HEK293 (cell line): ENCODE measurements around the gene GMPR2.

ENCODE experiments used
- CTCF ChIA-PET: fragments of 350-600 bp; formaldehyde crosslinking; extraction: SDS; loops from one replicate; lab custom pipeline; 2021; ENCODE audit warnings: antibody characterized with exemption; lab: Yijun Ruan, JAX
- POLR2A ChIA-PET: fragments of 300-600 bp; formaldehyde crosslinking; extraction: SDS; loops from one replicate; lab custom pipeline; 2020; ENCODE audit warnings: antibody characterized with exemption, inconsistent platforms; lab: Yijun Ruan, JAX
- H3K27ac ChIP-seq: fragments of 200-500 bp; sonication (Bioruptor generic); 2 replicates; pipeline ENCODE4 v1.5.1; 2014; ENCODE audit warnings: low read depth, low read length, control low read depth, inconsistent platforms; ENCODE audit errors: extremely low read depth
- H3K36me3 ChIP-seq, 2 experiments: fragments of 200-500 bp in 1 of 2; sonication (Bioruptor generic) in 1 of 2; 1 replicate in 1 of 2; 2 replicates in 1 of 2; pipeline ENCODE4 v1.5.1; 2014 to 2017; ENCODE audit warnings: inconsistent platforms in 2 of 2, low read length in 2 of 2; ENCODE audit not compliant: control insufficient read depth in 2 of 2, insufficient read depth in 1 of 2
- H3K4me1 ChIP-seq: fragments of 200-500 bp; sonication (Bioruptor generic); 2 replicates; pipeline ENCODE4 v1.5.1; 2014; ENCODE audit warnings: mild to moderate bottlenecking, low read length, inconsistent platforms; ENCODE audit not compliant: control insufficient read depth, insufficient read depth
- H3K4me3 ChIP-seq: 2 replicates; pipeline ENCODE4 v1.5.1; 2011; ENCODE audit warnings: low read depth, mild to moderate bottlenecking, control low read depth, low read length, moderate library complexity
- H3K9me3 ChIP-seq: fragments of 200-500 bp; sonication (Bioruptor generic); 2 replicates; pipeline ENCODE4 v1.5.1; 2014; ENCODE audit warnings: low read depth, low read length, inconsistent platforms; ENCODE audit not compliant: control insufficient read depth, insufficient read depth
- SP3 ChIP-seq: fragments of 450-650 bp; formaldehyde crosslinking; IDR thresholded peaks from 2 replicates; pipeline ENCODE4 v1.5.1; 2016; ENCODE audit warnings: missing biosample characterization, missing genetic modification characterization
- YY2 ChIP-seq: fragments of 450-650 bp; formaldehyde crosslinking; IDR thresholded peaks from 2 replicates; pipeline ENCODE4 v1.5.1; 2016; ENCODE audit warnings: missing biosample characterization, missing genetic modification characterization
- ZFHX2 ChIP-seq: fragments of 450-650 bp; formaldehyde crosslinking; conservative IDR thresholded peaks from 2 replicates; pipeline ENCODE4 v1.5.1; 2016; ENCODE audit warnings: missing biosample characterization, missing genetic modification characterization
- ZFP37 ChIP-seq: fragments of 450-650 bp; formaldehyde crosslinking; IDR thresholded peaks from 2 replicates; pipeline ENCODE4 v1.5.1; 2016; ENCODE audit warnings: missing biosample characterization, missing genetic modification characterization
- ZNF214 ChIP-seq: fragments of 450-650 bp; formaldehyde crosslinking; IDR thresholded peaks from 2 replicates; pipeline ENCODE4 v1.5.1; 2017; ENCODE audit warnings: missing biosample characterization, mild to moderate bottlenecking, missing genetic modification characterization, borderline replicate concordance
- ZNF239 ChIP-seq: fragments of 450-650 bp; formaldehyde crosslinking; IDR thresholded peaks from 2 replicates; pipeline ENCODE4 v1.5.1; 2016; ENCODE audit warnings: missing biosample characterization, missing genetic modification characterization
- ZNF248 ChIP-seq: fragments of 450-650 bp; formaldehyde crosslinking; IDR thresholded peaks from 2 replicates; pipeline ENCODE4 v1.5.1; 2017; ENCODE audit warnings: missing biosample characterization, missing genetic modification characterization
- ZNF473 ChIP-seq: fragments of 450-650 bp; formaldehyde crosslinking; IDR thresholded peaks from 2 replicates; pipeline ENCODE4 v1.5.1; 2017; ENCODE audit warnings: missing biosample characterization, missing genetic modification characterization
- ZNF561 ChIP-seq: fragments of 450-650 bp; IDR thresholded peaks from 2 replicates; pipeline ENCODE4 v1.5.1; 2018; ENCODE audit warnings: missing biosample characterization, missing genetic modification characterization, borderline replicate concordance
- ZNF707 ChIP-seq: fragments of 450-650 bp; formaldehyde crosslinking; IDR thresholded peaks from 2 replicates; pipeline ENCODE4 v1.5.1; 2016; ENCODE audit warnings: missing biosample characterization, missing genetic modification characterization
- ZNF792 ChIP-seq: fragments of 450-650 bp; formaldehyde crosslinking; IDR thresholded peaks from 2 replicates; pipeline ENCODE4 v1.5.1; 2016; ENCODE audit warnings: missing biosample characterization, missing genetic modification characterization
- ZNF830 ChIP-seq: fragments of 450-650 bp; IDR thresholded peaks from 2 replicates; pipeline ENCODE4 v1.5.0; 2018; ENCODE audit warnings: missing biosample characterization, missing genetic modification characterization, low read depth, mild to moderate bottlenecking, moderate library complexity
- TF ChIP-seq, protein P1 (sequence below): fragments of 450-650 bp; formaldehyde crosslinking; IDR thresholded peaks from 2 replicates; pipeline ENCODE4 v1.5.1; 2016; ENCODE audit warnings: missing biosample characterization, missing genetic modification characterization
- TF ChIP-seq, protein P2 (sequence below): fragments of 450-650 bp; formaldehyde crosslinking; conservative IDR thresholded peaks from 2 replicates; pipeline ENCODE4 v1.5.1; 2016; ENCODE audit warnings: low read depth, missing biosample characterization, missing genetic modification characterization
- TF ChIP-seq, protein P3 (sequence below): fragments of 450-650 bp; IDR thresholded peaks from 2 replicates; pipeline ENCODE4 v1.5.1; 2018; ENCODE audit warnings: missing biosample characterization, missing genetic modification characterization

The GMPR2 gene

DNA sequence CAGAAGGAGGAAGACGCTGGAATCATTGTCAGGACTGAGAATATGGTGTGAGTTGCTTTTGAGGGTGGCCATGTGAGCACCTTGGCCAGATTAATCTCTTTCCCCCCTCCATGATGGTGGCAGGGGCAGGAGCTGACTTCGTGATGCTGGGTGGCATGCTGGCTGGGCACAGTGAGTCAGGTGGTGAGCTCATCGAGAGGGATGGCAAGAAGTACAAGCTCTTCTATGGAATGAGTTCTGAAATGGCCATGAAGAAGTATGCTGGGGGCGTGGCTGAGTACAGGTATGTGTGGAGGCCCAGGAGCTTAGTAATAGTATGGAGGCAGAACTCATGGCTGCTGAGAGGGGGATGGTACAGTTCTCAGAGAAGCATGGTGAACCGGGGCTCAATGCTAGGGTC is 5.4 kb downstream of the GMPR2 start:
- peaks cover 13 to 74% of the 10 kb centered on the region in 2 experiments; a peak in 2 of 3 replicates for H3K36me3 ChIP-seq
- CTCF ChIA-PET: interaction anchor here (1.3 to 2.4 kb wide), 3 partner anchors 59 to 70 kb away, joined by 5 to 15 read pairs (median 6); partner anchors contain the start of genes CIDEB, DHRS1 and NOP9
- POLR2A ChIA-PET: interaction anchor here (0.5 to 1.7 kb wide), 4 partner anchors 9 to 97 kb away, joined by 3 to 6 read pairs (median 4); partner anchors contain the start of genes EMC9, MDP1 and RABGGTA

DNA sequence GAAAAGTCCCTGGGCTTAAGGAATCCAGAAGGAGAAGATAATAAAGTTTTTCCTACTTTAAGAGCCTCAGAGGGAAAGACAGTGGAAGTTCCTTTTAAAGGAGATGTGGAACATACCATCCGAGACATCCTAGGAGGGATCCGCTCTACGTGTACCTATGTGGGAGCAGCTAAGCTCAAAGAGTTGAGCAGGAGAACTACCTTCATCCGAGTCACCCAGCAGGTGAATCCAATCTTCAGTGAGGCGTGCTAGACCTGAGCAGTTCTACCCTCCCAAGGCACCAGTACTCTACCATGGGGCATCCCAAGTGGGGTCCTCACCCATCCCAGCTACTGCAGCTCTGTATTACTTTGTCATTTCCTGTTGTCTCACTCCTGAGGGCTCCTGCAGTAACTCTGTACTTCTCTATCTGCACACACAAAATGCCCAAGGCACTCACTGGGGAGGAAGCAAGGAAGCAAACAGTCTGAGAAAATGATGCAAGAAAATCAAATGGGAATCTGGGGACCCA is 5.9 kb downstream of the GMPR2 start:
- Histone ChIP-seq H3K27ac (no peak overlapping the region), H3K4me3 (no peak overlapping the region), H3K9me3 (no peaks in the 10 kb centered on the region), H3K4me1 (peaks cover 2% of the 10 kb centered on the region; the same call in 1 of the 2 replicates), H3K36me3 (peaks cover 13 to 74% of the 10 kb centered on the region in 2 experiments; a peak in 2 of 3 replicates)
- ChIA-PET POLR2A (interaction anchor here (0.8 to 1.7 kb wide), 4 partner anchors 23 to 97 kb away, joined by 3 to 6 read pairs (median 4); partner anchors contain the start of genes EMC9, MDP1 and RABGGTA), CTCF (interaction anchor here (0.6 to 2.4 kb wide), 5 partner anchors 42 to 193 kb away, joined by 5 to 15 read pairs (median 5); partner anchors contain the start of genes CIDEB, DHRS1 and NOP9)
- TF ChIP-seq, protein P1, sequence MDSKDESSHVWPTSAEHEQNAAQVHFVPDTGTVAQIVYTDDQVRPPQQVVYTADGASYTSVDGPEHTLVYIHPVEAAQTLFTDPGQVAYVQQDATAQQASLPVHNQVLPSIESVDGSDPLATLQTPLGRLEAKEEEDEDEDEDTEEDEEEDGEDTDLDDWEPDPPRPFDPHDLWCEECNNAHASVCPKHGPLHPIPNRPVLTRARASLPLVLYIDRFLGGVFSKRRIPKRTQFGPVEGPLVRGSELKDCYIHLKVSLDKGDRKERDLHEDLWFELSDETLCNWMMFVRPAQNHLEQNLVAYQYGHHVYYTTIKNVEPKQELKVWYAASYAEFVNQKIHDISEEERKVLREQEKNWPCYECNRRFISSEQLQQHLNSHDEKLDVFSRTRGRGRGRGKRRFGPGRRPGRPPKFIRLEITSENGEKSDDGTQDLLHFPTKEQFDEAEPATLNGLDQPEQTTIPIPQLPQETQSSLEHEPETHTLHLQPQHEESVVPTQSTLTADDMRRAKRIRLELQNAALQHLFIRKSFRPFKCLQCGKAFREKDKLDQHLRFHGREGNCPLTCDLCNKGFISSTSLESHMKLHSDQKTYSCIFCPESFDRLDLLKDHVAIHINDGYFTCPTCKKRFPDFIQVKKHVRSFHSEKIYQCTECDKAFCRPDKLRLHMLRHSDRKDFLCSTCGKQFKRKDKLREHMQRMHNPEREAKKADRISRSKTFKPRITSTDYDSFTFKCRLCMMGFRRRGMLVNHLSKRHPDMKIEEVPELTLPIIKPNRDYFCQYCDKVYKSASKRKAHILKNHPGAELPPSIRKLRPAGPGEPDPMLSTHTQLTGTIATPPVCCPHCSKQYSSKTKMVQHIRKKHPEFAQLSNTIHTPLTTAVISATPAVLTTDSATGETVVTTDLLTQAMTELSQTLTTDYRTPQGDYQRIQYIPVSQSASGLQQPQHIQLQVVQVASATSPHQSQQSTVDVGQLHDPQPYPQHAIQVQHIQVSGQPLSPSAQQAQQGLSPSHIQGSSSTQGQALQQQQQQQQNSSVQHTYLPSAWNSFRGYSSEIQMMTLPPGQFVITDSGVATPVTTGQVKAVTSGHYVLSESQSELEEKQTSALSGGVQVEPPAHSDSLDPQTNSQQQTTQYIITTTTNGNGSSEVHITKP (tag by site-specific recombination): peak; percentile 86
- TF ChIP-seq ZNF248 (tag by site-specific recombination): no peak

More for the DNA sequence above, 5.4 kb downstream of the GMPR2 start:
- H3K27ac ChIP-seq: no peak overlapping the region
- peaks cover 7% of the 10 kb centered on the region for H3K4me1 ChIP-seq
- H3K4me3 ChIP-seq: no peak overlapping the region
- no peaks in the 10 kb centered on the region for H3K9me3 ChIP-seq
- no peak for TF ChIP-seq ZNF561 (tag by site-specific recombination)
- TF ChIP-seq ZNF239 (tag by site-specific recombination): no peak
- TF ChIP-seq ZFP37 (tag by site-specific recombination): no peak
- TF ChIP-seq ZNF473: no peak
- TF ChIP-seq ZFHX2 (tag by site-specific recombination): no peak
- TF ChIP-seq ZNF214: no peak
- TF ChIP-seq ZNF707: no peak
- TF ChIP-seq ZNF792 (tag by site-specific recombination): no peak
- no peak for TF ChIP-seq SP3
- no peak for TF ChIP-seq YY2 (tag by site-specific recombination)
- TF ChIP-seq, protein P2, sequence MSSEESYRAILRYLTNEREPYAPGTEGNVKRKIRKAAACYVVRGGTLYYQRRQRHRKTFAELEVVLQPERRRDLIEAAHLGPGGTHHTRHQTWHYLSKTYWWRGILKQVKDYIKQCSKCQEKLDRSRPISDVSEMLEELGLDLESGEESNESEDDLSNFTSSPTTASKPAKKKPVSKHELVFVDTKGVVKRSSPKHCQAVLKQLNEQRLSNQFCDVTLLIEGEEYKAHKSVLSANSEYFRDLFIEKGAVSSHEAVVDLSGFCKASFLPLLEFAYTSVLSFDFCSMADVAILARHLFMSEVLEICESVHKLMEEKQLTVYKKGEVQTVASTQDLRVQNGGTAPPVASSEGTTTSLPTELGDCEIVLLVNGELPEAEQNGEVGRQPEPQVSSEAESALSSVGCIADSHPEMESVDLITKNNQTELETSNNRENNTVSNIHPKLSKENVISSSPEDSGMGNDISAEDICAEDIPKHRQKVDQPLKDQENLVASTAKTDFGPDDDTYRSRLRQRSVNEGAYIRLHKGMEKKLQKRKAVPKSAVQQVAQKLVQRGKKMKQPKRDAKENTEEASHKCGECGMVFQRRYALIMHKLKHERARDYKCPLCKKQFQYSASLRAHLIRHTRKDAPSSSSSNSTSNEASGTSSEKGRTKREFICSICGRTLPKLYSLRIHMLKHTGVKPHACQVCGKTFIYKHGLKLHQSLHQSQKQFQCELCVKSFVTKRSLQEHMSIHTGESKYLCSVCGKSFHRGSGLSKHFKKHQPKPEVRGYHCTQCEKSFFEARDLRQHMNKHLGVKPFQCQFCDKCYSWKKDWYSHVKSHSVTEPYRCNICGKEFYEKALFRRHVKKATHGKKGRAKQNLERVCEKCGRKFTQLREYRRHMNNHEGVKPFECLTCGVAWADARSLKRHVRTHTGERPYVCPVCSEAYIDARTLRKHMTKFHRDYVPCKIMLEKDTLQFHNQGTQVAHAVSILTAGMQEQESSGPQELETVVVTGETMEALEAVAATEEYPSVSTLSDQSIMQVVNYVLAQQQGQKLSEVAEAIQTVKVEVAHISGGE (tag by site-specific recombination): no peak
- no peak for TF ChIP-seq ZNF830 (tag by site-specific recombination)
- TF ChIP-seq, protein P3, sequence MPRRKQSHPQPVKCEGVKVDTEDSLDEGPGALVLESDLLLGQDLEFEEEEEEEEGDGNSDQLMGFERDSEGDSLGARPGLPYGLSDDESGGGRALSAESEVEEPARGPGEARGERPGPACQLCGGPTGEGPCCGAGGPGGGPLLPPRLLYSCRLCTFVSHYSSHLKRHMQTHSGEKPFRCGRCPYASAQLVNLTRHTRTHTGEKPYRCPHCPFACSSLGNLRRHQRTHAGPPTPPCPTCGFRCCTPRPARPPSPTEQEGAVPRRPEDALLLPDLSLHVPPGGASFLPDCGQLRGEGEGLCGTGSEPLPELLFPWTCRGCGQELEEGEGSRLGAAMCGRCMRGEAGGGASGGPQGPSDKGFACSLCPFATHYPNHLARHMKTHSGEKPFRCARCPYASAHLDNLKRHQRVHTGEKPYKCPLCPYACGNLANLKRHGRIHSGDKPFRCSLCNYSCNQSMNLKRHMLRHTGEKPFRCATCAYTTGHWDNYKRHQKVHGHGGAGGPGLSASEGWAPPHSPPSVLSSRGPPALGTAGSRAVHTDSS (tag by site-specific recombination): no peak
